Measurements from ENCODE around the gene DPF3.

DPF3 gene

DNA sequence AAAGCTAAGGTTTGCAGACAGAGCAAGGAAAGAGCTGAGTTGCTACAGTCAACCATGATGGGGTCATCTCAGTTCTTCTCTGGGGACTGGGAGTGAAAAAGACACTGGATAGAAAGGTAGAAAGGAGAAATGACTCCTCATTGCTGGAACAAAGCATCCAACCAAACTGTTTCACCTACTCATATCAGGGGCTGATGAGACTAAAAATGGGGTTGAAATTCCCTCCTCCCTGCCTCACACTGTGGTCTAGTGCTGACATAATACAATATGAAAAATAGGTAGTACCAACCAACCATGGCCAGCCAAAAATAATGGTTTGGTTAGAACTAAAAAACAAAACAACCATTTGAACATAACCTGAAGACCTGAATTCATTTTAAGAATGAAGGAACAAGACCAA lies 220.7 kb downstream of the DPF3 start:
- no peak for DNase-seq (ENCODE audit: extremely low spot score)
- CTCF ChIA-PET, result no interaction called here
- TF ChIP-seq, protein P1, sequence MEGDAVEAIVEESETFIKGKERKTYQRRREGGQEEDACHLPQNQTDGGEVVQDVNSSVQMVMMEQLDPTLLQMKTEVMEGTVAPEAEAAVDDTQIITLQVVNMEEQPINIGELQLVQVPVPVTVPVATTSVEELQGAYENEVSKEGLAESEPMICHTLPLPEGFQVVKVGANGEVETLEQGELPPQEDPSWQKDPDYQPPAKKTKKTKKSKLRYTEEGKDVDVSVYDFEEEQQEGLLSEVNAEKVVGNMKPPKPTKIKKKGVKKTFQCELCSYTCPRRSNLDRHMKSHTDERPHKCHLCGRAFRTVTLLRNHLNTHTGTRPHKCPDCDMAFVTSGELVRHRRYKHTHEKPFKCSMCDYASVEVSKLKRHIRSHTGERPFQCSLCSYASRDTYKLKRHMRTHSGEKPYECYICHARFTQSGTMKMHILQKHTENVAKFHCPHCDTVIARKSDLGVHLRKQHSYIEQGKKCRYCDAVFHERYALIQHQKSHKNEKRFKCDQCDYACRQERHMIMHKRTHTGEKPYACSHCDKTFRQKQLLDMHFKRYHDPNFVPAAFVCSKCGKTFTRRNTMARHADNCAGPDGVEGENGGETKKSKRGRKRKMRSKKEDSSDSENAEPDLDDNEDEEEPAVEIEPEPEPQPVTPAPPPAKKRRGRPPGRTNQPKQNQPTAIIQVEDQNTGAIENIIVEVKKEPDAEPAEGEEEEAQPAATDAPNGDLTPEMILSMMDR (IDR thresholded peaks at IDR 0.05; ENCODE audit: control extremely low read depth, extremely low read depth, low read depth, missing control alignments), result no peak
- POLR2A ChIA-PET, result no interaction called here

DNA sequence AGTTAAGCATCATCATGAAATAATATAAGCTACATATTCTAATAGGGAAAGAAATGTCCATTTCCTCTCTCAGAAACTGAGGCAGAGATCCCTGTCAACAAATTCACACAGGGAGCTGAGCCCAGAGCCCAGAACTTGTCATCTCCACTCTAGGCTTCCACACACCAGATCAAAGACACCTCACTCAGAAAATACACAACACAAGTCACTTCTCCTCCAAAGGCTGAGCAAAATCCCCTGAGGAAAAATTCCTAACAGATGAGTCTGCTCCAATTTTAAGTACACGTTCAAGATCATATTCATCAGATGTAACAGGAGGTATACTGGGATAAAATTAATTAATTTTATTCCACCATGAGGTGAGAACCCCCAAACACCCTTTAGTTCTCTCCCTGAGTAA lies 227.3 kb downstream of the DPF3 start:
- CTCF ChIA-PET, result no interaction called here
- no peak for DNase-seq (ENCODE audit: extremely low spot score)
- TF ChIP-seq, protein P1 (IDR thresholded peaks at IDR 0.05; ENCODE audit: control extremely low read depth, extremely low read depth, low read depth, missing control alignments), result no peak
- POLR2A ChIA-PET, result no interaction called here

DNA sequence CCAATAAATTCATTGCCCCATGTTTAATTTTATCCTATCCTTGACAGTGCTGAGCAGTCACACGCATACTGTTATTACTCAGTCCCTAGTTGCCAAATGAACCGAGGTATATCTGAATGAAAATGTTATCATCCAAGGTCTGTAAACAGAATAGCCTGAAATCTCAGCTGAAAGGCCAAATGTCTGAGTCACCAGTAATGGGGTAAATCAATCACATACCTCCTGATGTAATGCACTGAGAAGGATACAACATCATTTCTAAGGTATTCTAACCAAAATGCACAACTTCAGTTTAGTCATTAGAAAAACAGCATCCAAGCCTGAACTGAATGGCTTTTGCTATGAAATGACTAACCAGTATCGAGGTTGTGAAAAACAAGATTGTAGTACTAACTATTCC lies 228.6 kb downstream of the DPF3 start:
- ChIA-PET CTCF (interaction anchor here (1.1 to 1.9 kb wide), 2 partner anchors 12 to 15 kb away, joined by 3 to 4 read pairs; no protein-coding TSS in a partner anchor), POLR2A (no interaction called here)
- no peak for DNase-seq (ENCODE audit: extremely low spot score)
- TF ChIP-seq, protein P1 (IDR thresholded peaks at IDR 0.05; ENCODE audit: control extremely low read depth, extremely low read depth, low read depth, missing control alignments), result no peak

DNA sequence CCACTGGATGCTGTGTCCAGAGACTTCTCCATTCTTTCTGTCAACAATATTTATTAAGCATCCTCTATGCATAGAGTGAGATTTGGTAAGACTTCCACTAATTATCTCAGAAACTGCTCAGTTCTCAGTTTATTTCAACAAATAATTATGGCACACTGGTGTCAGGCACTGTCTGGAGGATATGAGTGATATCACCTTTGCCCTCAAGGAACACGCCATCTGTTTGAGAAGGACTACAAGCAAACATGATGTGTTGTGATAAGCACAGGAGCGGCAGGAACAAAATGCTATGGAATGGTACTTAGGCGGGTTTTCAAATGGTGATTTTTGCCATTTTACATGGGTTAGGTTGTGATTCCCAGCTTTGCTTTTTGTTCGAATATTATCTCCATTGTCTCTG lies 229.2 kb downstream of the DPF3 start:
- ChIA-PET CTCF (interaction anchor here (1.1 to 1.9 kb wide), 3 partner anchors 12 to 24 kb away, joined by 3 to 4 read pairs (median 3); no protein-coding TSS in a partner anchor), POLR2A (no interaction called here)
- no peak for DNase-seq (ENCODE audit: extremely low spot score)
- TF ChIP-seq, protein P1 (IDR thresholded peaks at IDR 0.05; ENCODE audit: control extremely low read depth, extremely low read depth, low read depth, missing control alignments), result no peak

DNA sequence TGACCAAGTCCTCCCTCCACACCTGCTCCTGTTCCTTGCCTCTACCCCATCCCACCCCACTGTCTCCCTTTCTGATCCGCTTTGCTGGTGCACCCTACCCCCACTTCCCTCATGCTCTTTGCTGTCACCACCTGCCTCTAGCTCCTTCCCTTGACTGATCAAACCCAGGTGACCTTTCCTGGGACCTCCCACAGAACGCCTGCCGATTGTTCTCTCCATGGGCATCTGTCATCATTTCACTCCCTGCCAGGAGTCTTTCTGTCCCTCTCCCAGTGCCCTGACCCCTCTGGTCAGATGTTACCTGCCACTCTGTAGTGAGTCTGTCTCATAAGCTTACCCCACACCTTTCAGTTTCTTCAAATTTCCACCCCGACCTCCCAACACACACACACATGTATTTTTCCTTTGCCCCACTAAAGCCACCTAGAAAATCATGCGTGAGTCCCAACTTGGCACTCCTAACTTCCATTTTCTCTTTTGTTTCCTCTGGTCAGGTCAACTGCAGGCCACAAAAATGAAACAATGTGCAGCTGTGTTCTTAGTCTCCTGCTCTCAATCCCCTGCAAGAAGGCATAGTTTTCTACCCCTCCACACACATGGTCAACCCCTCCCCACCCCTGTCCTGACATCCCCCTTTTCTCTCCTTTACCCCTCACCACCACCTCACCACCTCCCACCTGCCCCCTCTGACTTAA lies 229.8 kb downstream of the DPF3 start:
- ChIA-PET POLR2A (no interaction called here), CTCF (interaction anchor here (0.7 to 1.9 kb wide), 5 partner anchors 13 to 137 kb away, joined by 3 to 4 read pairs (median 3); no protein-coding TSS in a partner anchor)
- TF ChIP-seq, protein P1 (IDR thresholded peaks at IDR 0.05; ENCODE audit: control extremely low read depth, extremely low read depth, low read depth, missing control alignments), result no peak
- DNase-seq (ENCODE audit: extremely low spot score), result no peak

DNA sequence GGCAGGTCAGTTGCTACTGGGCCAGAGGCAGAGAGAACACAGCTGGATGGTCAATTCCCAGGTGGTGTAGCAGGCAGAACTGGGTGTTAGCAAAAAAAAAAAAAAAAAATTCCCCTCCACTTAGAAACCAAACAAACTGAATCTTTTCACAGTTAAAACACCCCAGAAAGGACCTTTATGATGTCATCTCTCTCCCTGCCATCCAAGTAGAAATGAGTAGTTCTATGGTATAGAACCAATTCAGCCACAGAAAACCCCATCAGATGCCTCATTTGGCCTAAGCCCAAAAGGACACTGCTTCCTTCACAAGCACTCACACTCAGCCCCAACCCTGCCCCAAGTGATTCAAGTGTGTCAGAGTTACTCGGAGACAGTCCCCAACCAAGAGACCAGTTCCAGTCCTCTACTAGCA lies 230.8 kb downstream of the DPF3 start:
- CTCF ChIA-PET, result no interaction called here
- no peak for DNase-seq (ENCODE audit: extremely low spot score)
- POLR2A ChIA-PET, result no interaction called here
- TF ChIP-seq, protein P1 (IDR thresholded peaks at IDR 0.05; ENCODE audit: control extremely low read depth, extremely low read depth, low read depth, missing control alignments), result no peak

All from GM10248 (cell line).